ENCODE data around the gene PIP5K1B.

PIP5K1B gene

DNA sequence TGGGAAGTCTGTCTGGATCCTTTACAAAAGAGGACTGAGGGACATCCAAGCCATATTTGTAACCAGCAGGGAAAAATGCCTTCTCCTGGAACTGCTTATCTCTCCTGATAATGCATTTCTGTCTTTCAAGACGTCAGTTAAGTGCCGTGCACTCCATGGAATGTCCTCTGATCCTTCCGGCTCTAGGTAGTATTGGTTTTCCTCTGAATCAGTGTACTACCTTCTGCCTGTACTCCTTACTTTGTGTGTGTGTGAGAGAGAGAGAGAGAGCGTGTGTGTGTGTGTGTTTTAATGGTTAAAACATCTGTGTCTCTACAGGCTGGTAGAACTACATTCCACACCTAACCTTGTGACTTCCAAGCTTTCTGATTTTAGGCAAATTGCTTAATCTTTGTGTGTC, 89.9 kb downstream of the PIP5K1B start:
- no peaks in the 10 kb centered on the region for H3K4me1 ChIP-seq (ENCODE audit: control insufficient read depth, low read length)

DNA sequence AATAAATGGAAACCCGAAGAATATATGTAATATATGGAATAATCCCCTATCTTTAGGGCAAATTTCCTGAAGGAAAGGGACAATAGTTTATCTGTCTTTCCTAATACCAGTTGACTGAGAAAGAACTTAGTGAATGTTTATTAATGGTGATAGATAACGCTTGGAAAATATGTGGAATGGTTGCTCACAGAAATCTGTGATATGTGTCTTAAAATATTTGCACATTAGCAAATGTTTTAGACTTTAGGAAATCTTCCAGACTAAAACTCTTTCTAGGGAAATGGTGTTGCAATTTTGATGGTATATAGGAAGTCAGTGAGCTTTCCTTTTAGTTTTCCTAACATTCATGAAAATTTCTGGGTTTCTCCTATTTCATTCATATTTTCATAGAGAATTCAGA, 90.4 kb downstream of the PIP5K1B start:
- H3K27ac ChIP-seq (ENCODE audit: low read depth, low read length): no peak overlapping the region

More for the DNA sequence above, 89.9 kb downstream of the PIP5K1B start:
- Histone ChIP-seq H3K4me2 (ENCODE audit: low read length) (no peak overlapping the region), H3K27me3 (ENCODE audit: control insufficient read depth, low read length) (peaks cover 4% of the 10 kb centered on the region; the same call in 1 of the 2 replicates), H3F3A (ENCODE audit: control insufficient read depth, insufficient read depth) (no peaks in the 10 kb centered on the region), H3K4me3 (ENCODE audit: low read length) (no peak overlapping the region), H3K9me3 (ENCODE audit: control insufficient read depth, insufficient read depth, low read length) (no peaks in the 10 kb centered on the region), H3K79me2 (ENCODE audit: control insufficient read depth, low read length) (no peaks in the 10 kb centered on the region), H4K20me1 (ENCODE audit: control insufficient read depth, insufficient read depth, low read depth, low read length) (no peaks in the 10 kb centered on the region), H3K27ac (ENCODE audit: low read depth, low read length) (no peak overlapping the region), H3K9me2 (replicated peaks; ENCODE audit: control insufficient read depth, low read length) (no peaks in the 10 kb centered on the region), H3K36me3 (ENCODE audit: control insufficient read depth, low read length) (no peaks in the 10 kb centered on the region)
- TF ChIP-seq, protein P1, sequence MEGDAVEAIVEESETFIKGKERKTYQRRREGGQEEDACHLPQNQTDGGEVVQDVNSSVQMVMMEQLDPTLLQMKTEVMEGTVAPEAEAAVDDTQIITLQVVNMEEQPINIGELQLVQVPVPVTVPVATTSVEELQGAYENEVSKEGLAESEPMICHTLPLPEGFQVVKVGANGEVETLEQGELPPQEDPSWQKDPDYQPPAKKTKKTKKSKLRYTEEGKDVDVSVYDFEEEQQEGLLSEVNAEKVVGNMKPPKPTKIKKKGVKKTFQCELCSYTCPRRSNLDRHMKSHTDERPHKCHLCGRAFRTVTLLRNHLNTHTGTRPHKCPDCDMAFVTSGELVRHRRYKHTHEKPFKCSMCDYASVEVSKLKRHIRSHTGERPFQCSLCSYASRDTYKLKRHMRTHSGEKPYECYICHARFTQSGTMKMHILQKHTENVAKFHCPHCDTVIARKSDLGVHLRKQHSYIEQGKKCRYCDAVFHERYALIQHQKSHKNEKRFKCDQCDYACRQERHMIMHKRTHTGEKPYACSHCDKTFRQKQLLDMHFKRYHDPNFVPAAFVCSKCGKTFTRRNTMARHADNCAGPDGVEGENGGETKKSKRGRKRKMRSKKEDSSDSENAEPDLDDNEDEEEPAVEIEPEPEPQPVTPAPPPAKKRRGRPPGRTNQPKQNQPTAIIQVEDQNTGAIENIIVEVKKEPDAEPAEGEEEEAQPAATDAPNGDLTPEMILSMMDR (IDR thresholded peaks at IDR 0.05; ENCODE audit: low read depth, low read length, poor library complexity, severe bottlenecking): no peak
- no peak for TF ChIP-seq EZH2phosphoT487 (IDR thresholded peaks at IDR 0.05; ENCODE audit: borderline replicate concordance, low read length)

DNA sequence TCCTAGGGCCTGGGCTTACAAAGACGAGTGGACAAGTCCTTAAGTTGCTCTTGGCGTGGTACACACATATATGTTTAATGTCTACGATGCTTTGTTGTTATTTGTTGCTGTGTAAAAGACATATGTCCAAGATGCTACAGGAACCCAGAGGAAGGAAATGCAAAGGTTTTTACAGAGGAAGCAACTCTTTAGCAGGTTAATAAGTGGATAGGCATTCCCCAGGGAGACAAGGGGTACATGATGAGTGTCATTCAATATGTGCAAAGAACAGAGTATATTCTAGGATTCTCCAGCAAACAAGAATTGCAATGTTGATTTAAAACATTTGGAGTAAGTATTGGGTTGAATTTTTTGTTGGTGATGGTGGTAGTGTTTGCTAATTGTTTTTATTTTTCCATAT, 92.1 kb downstream of the PIP5K1B start:
- Histone ChIP-seq H3K36me3 (ENCODE audit: control insufficient read depth, low read length) (no peaks in the 10 kb centered on the region), H3K4me3 (ENCODE audit: low read length) (no peak overlapping the region), H4K20me1 (ENCODE audit: control insufficient read depth, insufficient read depth, low read depth, low read length) (no peaks in the 10 kb centered on the region), H3K27me3 (ENCODE audit: control insufficient read depth, low read length) (peaks cover 4% of the 10 kb centered on the region; the same call in 1 of the 2 replicates), H3K4me2 (ENCODE audit: low read length) (no peak overlapping the region), H3K4me1 (ENCODE audit: control insufficient read depth, low read length) (peaks cover under 1% of the 10 kb centered on the region; the same call in 1 of the 2 replicates), H3F3A (ENCODE audit: control insufficient read depth, insufficient read depth) (no peaks in the 10 kb centered on the region), H3K9me3 (ENCODE audit: control insufficient read depth, insufficient read depth, low read length) (no peaks in the 10 kb centered on the region), H3K9me2 (replicated peaks; ENCODE audit: control insufficient read depth, low read length) (no peaks in the 10 kb centered on the region), H3K27ac (ENCODE audit: low read depth, low read length) (no peak overlapping the region), H3K79me2 (ENCODE audit: control insufficient read depth, low read length) (no peaks in the 10 kb centered on the region)
- TF ChIP-seq EZH2phosphoT487 (IDR thresholded peaks at IDR 0.05; ENCODE audit: borderline replicate concordance, low read length): no peak
- TF ChIP-seq, protein P1 (IDR thresholded peaks at IDR 0.05; ENCODE audit: low read depth, low read length, poor library complexity, severe bottlenecking): no peak

More for the DNA sequence above, 90.4 kb downstream of the PIP5K1B start:
- Histone ChIP-seq H3K36me3 (ENCODE audit: control insufficient read depth, low read length) (no peaks in the 10 kb centered on the region), H3K79me2 (ENCODE audit: control insufficient read depth, low read length) (no peaks in the 10 kb centered on the region), H3K9me2 (replicated peaks; ENCODE audit: control insufficient read depth, low read length) (no peaks in the 10 kb centered on the region), H4K20me1 (ENCODE audit: control insufficient read depth, insufficient read depth, low read depth, low read length) (no peaks in the 10 kb centered on the region), H3K4me3 (ENCODE audit: low read length) (no peak overlapping the region), H3F3A (ENCODE audit: control insufficient read depth, insufficient read depth) (no peaks in the 10 kb centered on the region), H3K4me2 (ENCODE audit: low read length) (no peak overlapping the region), H3K4me1 (ENCODE audit: control insufficient read depth, low read length) (no peaks in the 10 kb centered on the region), H3K9me3 (ENCODE audit: control insufficient read depth, insufficient read depth, low read length) (no peaks in the 10 kb centered on the region), H3K27me3 (ENCODE audit: control insufficient read depth, low read length) (peaks cover 4% of the 10 kb centered on the region; the same call in 1 of the 2 replicates)
- TF ChIP-seq, protein P1 (IDR thresholded peaks at IDR 0.05; ENCODE audit: low read depth, low read length, poor library complexity, severe bottlenecking): no peak
- no peak for TF ChIP-seq EZH2phosphoT487 (IDR thresholded peaks at IDR 0.05; ENCODE audit: borderline replicate concordance, low read length)
